Esophagus squamous epithelium (tissue), 4 donors: Measurements from ENCODE around the gene ZNF451.
"Not testable (repeated sequence)": the region's sequence is repeated elsewhere in the genome, so short reads cannot be mapped to it uniquely, and the experiment has no call there.

Experiments used
- POLR2A ChIP-seq, 4 donors: fragments of 450-650 bp; IDR thresholded peaks; one replicate each; pipeline ENCODE4 v1.6.1; 2017; ENCODE audit warnings: antibody characterized with exemption in 4 of 4, mild to moderate bottlenecking in 4 of 4, moderate library complexity in 3 of 4
- TF ChIP-seq, protein P1 (sequence below), 6 experiments: fragments of 450-650 bp in 4 of 6; fragments of 200-600 bp in 2 of 6; sonication (generic) in 2 of 6; IDR thresholded peaks; one replicate each; pipeline ENCODE4 v1.5.1; 2016 to 2019; ENCODE audit warnings: antibody characterized with exemption in 6 of 6, mild to moderate bottlenecking in 4 of 6, moderate library complexity in 4 of 6

GRCh38 chr6:57090458-57091067 lies 575 bp downstream of the ZNF451 start:
- TF ChIP-seq, protein P1, sequence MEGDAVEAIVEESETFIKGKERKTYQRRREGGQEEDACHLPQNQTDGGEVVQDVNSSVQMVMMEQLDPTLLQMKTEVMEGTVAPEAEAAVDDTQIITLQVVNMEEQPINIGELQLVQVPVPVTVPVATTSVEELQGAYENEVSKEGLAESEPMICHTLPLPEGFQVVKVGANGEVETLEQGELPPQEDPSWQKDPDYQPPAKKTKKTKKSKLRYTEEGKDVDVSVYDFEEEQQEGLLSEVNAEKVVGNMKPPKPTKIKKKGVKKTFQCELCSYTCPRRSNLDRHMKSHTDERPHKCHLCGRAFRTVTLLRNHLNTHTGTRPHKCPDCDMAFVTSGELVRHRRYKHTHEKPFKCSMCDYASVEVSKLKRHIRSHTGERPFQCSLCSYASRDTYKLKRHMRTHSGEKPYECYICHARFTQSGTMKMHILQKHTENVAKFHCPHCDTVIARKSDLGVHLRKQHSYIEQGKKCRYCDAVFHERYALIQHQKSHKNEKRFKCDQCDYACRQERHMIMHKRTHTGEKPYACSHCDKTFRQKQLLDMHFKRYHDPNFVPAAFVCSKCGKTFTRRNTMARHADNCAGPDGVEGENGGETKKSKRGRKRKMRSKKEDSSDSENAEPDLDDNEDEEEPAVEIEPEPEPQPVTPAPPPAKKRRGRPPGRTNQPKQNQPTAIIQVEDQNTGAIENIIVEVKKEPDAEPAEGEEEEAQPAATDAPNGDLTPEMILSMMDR (IDR thresholded peaks at IDR 0.05), result not testable (repeated sequence)
- not testable (repeated sequence) for TF ChIP-seq POLR2A (IDR thresholded peaks at IDR 0.05)
